ENCODE data around the gene FMC1. TPM values are rescaled to one million over a fixed set of nuclear protein-coding genes. Genes with fewer than 3 reads are reported as not detected.
"Not testable (repeated sequence)": the region's sequence is repeated elsewhere in the genome, so short reads cannot be mapped to it uniquely, and the experiment has no call there.

FMC1 gene
- total RNA-seq, 2 experiments from 2014 or later: 4.0 to 7.8 TPM

GRCh38 chr7:139329119-139329518, 12.0 kb upstream of the FMC1 start:
- no peaks in the 10 kb centered on the region for H3K27me3 Mint-ChIP-seq
- H3K27ac Mint-ChIP-seq: no peak overlapping the region
- no peak for DNase-seq
- peaks cover 4% of the 10 kb centered on the region for H3K9me3 Mint-ChIP-seq
- no peaks in the 10 kb centered on the region for H3K36me3 Mint-ChIP-seq (ENCODE audit: low read depth)
- ChIA-PET CTCF (interaction anchor here (3.1 kb wide), 1 partner anchor 11 kb away, joined by 18 read pairs; the partner anchor contains the start of gene FMC1), POLR2A (no interaction called here)
- H3K4me3 Mint-ChIP-seq: no peak overlapping the region
- H3K4me1 Mint-ChIP-seq: peaks cover 13% of the 10 kb centered on the region

GRCh38 chr7:139330333-139331030, 10.7 kb upstream of the FMC1 start:
- H3K4me1 Mint-ChIP-seq: peaks cover 13% of the 10 kb centered on the region
- H3K9me3 Mint-ChIP-seq: peaks cover 4% of the 10 kb centered on the region
- POLR2A ChIA-PET: no interaction called here
- DNase-seq: no peak
- no peak overlapping the region for H3K4me3 Mint-ChIP-seq
- H3K27me3 Mint-ChIP-seq: no peaks in the 10 kb centered on the region
- no peaks in the 10 kb centered on the region for H3K36me3 Mint-ChIP-seq (ENCODE audit: low read depth)
- CTCF ChIA-PET: interaction anchor here (0.8 to 3.1 kb wide), 2 partner anchors 9 to 25 kb away, joined by 4 to 18 read pairs; partner anchors contain the start of gene FMC1
- H3K27ac Mint-ChIP-seq: no peak overlapping the region

GRCh38 chr7:139332697-139333359, 8.3 kb upstream of the FMC1 start:
- DNase-seq: no peak
- POLR2A ChIA-PET: interaction anchor here (0.6 kb wide), 1 partner anchor 181 kb away, joined by 3 read pairs; no protein-coding TSS in a partner anchor
- CTCF ChIA-PET: interaction anchor here (0.6 kb wide), 1 partner anchor 250 kb away, joined by 3 read pairs; no protein-coding TSS in a partner anchor
- H3K9me3 Mint-ChIP-seq: peaks cover 4% of the 10 kb centered on the region
- no peak overlapping the region for H3K4me3 Mint-ChIP-seq
- H3K27me3 Mint-ChIP-seq: no peaks in the 10 kb centered on the region
- H3K27ac Mint-ChIP-seq: no peak overlapping the region
- no peaks in the 10 kb centered on the region for H3K36me3 Mint-ChIP-seq (ENCODE audit: low read depth)
- peaks cover 13% of the 10 kb centered on the region for H3K4me1 Mint-ChIP-seq

GRCh38 chr7:139333443-139333842, 7.7 kb upstream of the FMC1 start:
- H3K36me3 Mint-ChIP-seq (ENCODE audit: low read depth); POLR2A ChIA-PET; H3K27me3 Mint-ChIP-seq; H3K4me3 Mint-ChIP-seq; H3K9me3 Mint-ChIP-seq; H3K27ac Mint-ChIP-seq; DNase-seq: not testable (repeated sequence)
- CTCF ChIA-PET: interaction anchor here (1.0 kb wide), 1 partner anchor 97 kb away, joined by 3 read pairs; no protein-coding TSS in a partner anchor
- peaks cover 13% of the 10 kb centered on the region for H3K4me1 Mint-ChIP-seq

- no peak overlapping the region for H3K4me3 Mint-ChIP-seq
- H3K27me3 Mint-ChIP-seq: no peaks in the 10 kb centered on the region
- peaks cover 18% of the 10 kb centered on the region for H3K4me1 Mint-ChIP-seq
- peaks cover 8% of the 10 kb centered on the region for H3K9me3 Mint-ChIP-seq
- peaks cover 6% of the 10 kb centered on the region for H3K36me3 Mint-ChIP-seq (ENCODE audit: low read depth)
- POLR2A ChIA-PET: interaction anchor here (1.0 kb wide), 1 partner anchor 43 kb away, joined by 3 read pairs; no protein-coding TSS in a partner anchor
- DNase-seq: no peak
- no peak overlapping the region for H3K27ac Mint-ChIP-seq
- CTCF ChIA-PET: interaction anchor here (1.0 kb wide), 1 partner anchor 99 kb away, joined by 3 read pairs; no protein-coding TSS in a partner anchor
These were observed 6.6 kb upstream of the FMC1 start for GRCh38 chr7:139334399-139335150.

GRCh38 chr7:139339025-139339424, 2.1 kb upstream of the FMC1 start:
- CTCF ChIA-PET: interaction anchor here (0.8 to 3.2 kb wide), 3 partner anchors 9 to 453 kb away, joined by 5 to 18 read pairs (median 10); no protein-coding TSS in a partner anchor
- peaks cover 17% of the 10 kb centered on the region for H3K36me3 Mint-ChIP-seq (ENCODE audit: low read depth)
- peak overlapping the region; percentile 94 for H3K4me3 Mint-ChIP-seq
- DNase-seq: no peak
- H3K9me3 Mint-ChIP-seq: peaks cover 4% of the 10 kb centered on the region
- peak overlapping the region; percentile 98 for H3K27ac Mint-ChIP-seq
- peaks cover 3% of the 10 kb centered on the region for H3K27me3 Mint-ChIP-seq
- POLR2A ChIA-PET: no interaction called here
- peaks cover 28% of the 10 kb centered on the region for H3K4me1 Mint-ChIP-seq

- peaks cover 4% of the 10 kb centered on the region for H3K9me3 Mint-ChIP-seq
- peaks cover 19% of the 10 kb centered on the region for H3K36me3 Mint-ChIP-seq (ENCODE audit: low read depth)
- H3K4me3 Mint-ChIP-seq: peak overlapping the region; percentile 94
- POLR2A ChIA-PET: interaction anchor here (1.1 kb wide), 1 partner anchor 20 kb away, joined by 8 read pairs; the partner anchor contains the start of gene LUC7L2
- CTCF ChIA-PET: interaction anchor here (0.7 to 3.2 kb wide), 12 partner anchors 9 to 453 kb away, joined by 3 to 18 read pairs (median 5); partner anchors contain the start of gene UBN2
- DNase-seq: no peak
- H3K4me1 Mint-ChIP-seq: peaks cover 30% of the 10 kb centered on the region
- peak overlapping the region; percentile 98 for H3K27ac Mint-ChIP-seq
- H3K27me3 Mint-ChIP-seq: peaks cover 3% of the 10 kb centered on the region
These were observed 1.5 kb upstream of the FMC1 start for GRCh38 chr7:139339698-139340036.

- CTCF ChIA-PET: interaction anchor here (0.6 to 3.2 kb wide), 13 partner anchors 9 to 881 kb away, joined by 3 to 18 read pairs (median 4); partner anchors contain the start of genes LUC7L2 and UBN2
- peaks cover 22% of the 10 kb centered on the region for H3K36me3 Mint-ChIP-seq (ENCODE audit: low read depth)
- DNase-seq: peak; percentile 99
- POLR2A ChIA-PET: interaction anchor here (0.5 to 1.1 kb wide), 2 partner anchors 20 to 240 kb away, joined by 4 to 8 read pairs; partner anchors contain the start of gene LUC7L2
- H3K4me3 Mint-ChIP-seq: peak overlapping the region; percentile 94
- H3K27me3 Mint-ChIP-seq: peaks cover 3% of the 10 kb centered on the region
- peaks cover 32% of the 10 kb centered on the region for H3K4me1 Mint-ChIP-seq
- peaks cover 4% of the 10 kb centered on the region for H3K9me3 Mint-ChIP-seq
- H3K27ac Mint-ChIP-seq: peak overlapping the region; percentile 98
These were observed 915 bp upstream of the FMC1 start for GRCh38 chr7:139340037-139340807.

- ChIA-PET POLR2A (interaction anchor here (0.5 to 1.1 kb wide), 2 partner anchors 19 to 240 kb away, joined by 4 to 8 read pairs; partner anchors contain the start of gene LUC7L2), CTCF (interaction anchor here (0.6 to 2.6 kb wide), 6 partner anchors 10 to 881 kb away, joined by 3 to 18 read pairs (median 4); partner anchors contain the start of genes LUC7L2 and UBN2)
- no peak for DNase-seq
- peak overlapping the region; percentile 94 for H3K4me3 Mint-ChIP-seq
- H3K36me3 Mint-ChIP-seq (ENCODE audit: low read depth): peaks cover 22% of the 10 kb centered on the region
- H3K9me3 Mint-ChIP-seq: peaks cover 4% of the 10 kb centered on the region
- peak overlapping the region; percentile 98 for H3K27ac Mint-ChIP-seq
- H3K27me3 Mint-ChIP-seq: peaks cover 3% of the 10 kb centered on the region
- peaks cover 32% of the 10 kb centered on the region for H3K4me1 Mint-ChIP-seq
These were observed 404 bp upstream of the FMC1 start for GRCh38 chr7:139340808-139341057.

- H3K36me3 Mint-ChIP-seq (ENCODE audit: low read depth): peaks cover 24% of the 10 kb centered on the region
- CTCF ChIA-PET: interaction anchor here (0.6 kb wide), 1 partner anchor 84 kb away, joined by 3 read pairs; no protein-coding TSS in a partner anchor
- no peak for DNase-seq
- peak overlapping the region; percentile 98 for H3K27ac Mint-ChIP-seq
- H3K4me1 Mint-ChIP-seq: peaks cover 32% of the 10 kb centered on the region
- POLR2A ChIA-PET: no interaction called here
- H3K4me3 Mint-ChIP-seq: peak overlapping the region; percentile 94
- peaks cover 3% of the 10 kb centered on the region for H3K27me3 Mint-ChIP-seq
- peaks cover 4% of the 10 kb centered on the region for H3K9me3 Mint-ChIP-seq
These were observed 664 bp downstream of the FMC1 start for GRCh38 chr7:139341776-139342226.

GRCh38 chr7:139345042-139345441, 3.9 kb downstream of the FMC1 start:
- Mint-ChIP-seq H3K4me1 (peaks cover 27% of the 10 kb centered on the region), H3K4me3 (no peak overlapping the region), H3K27me3 (peaks cover 3% of the 10 kb centered on the region), H3K36me3 (ENCODE audit: low read depth) (peaks cover 24% of the 10 kb centered on the region), H3K27ac (no peak overlapping the region), H3K9me3 (no peaks in the 10 kb centered on the region)
- DNase-seq: no peak
- CTCF ChIA-PET: no interaction called here
- POLR2A ChIA-PET: no interaction called here

GRCh38 chr7:139351027-139351426, 9.9 kb downstream of the FMC1 start:
- ChIA-PET CTCF (no interaction called here), POLR2A (no interaction called here)
- no peak overlapping the region for H3K4me3 Mint-ChIP-seq
- H3K27me3 Mint-ChIP-seq: no peaks in the 10 kb centered on the region
- no peaks in the 10 kb centered on the region for H3K9me3 Mint-ChIP-seq
- H3K36me3 Mint-ChIP-seq (ENCODE audit: low read depth): peaks cover 30% of the 10 kb centered on the region
- H3K27ac Mint-ChIP-seq: no peak overlapping the region
- H3K4me1 Mint-ChIP-seq: peaks cover 7% of the 10 kb centered on the region
- no peak for DNase-seq

Measured in activated CD4-positive, alpha-beta T cell treated with anti-CD3 and anti-CD28 coated beads, Interleukin-2, amount 10 ng/mL, durations not matched to agents 7 days and 5 days (primary cell).